Dermis lymphatic vessel endothelial cell (primary cell): ENCODE results near the gene SCAANT1. TPM values are rescaled to one million over a fixed set of nuclear protein-coding genes. Genes with fewer than 3 reads are reported as not detected.

ENCODE experiments used
- total RNA-seq: library from RNA; depleted of rRNA; stranded (reverse); fragments of >200 nt; gene quantifications from 2 replicates; pipeline ENCODE4 v1.2.1, GENCODE V29; 2014

SCAANT1 gene
- total RNA-seq, result not detected in 2 replicates

DNA sequence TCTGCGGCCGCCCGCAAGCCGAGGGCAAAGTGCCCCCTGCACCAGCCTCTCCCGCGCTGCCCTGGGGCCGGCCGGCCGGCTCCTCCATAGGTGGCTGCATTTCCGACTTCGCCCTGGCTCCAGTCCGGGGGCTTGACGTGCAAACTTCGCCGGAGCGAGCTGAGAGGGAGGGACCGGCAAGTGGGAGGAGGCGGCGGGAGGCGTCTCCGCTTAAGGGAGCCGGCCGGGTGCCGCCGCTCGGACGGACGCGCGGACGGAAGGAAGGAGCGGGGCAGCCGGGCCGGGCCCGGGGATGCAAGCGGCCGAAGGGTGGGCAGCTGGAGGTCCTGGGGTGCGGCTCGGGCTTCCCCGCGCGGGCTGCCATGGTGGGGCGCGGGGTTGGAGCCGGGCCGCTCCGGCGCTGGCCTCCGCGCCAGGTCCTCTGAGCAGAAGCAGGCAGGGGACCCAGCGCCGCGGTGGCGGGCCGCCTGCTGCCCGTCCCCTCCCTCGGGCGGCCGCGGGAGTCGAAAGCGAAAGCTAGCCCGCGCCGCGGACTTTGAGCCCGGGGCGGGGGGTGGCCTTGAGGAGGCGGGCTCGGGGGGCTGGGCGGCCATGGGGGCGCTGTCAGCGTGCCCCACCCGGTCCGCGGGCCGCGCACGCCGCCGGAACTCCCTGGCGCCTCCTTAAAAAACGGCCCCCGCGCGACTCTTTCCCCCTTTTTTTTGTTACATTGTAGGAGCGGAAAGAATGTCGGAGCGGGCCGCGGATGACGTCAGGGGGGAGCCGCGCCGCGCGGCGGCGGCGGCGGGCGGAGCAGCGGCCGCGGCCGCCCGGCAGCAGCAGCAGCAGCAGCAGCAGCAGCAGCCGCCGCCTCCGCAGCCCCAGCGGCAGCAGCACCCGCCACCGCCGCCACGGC is at the start of gene SCAANT1:
TSS of gene SCAANT1 (minus strand) at position 511 of the 895 bp plus-strand sequence.

GRCh38 chr3:63863150-63864007 is 48.8 kb downstream of the SCAANT1 start, which contains the start of the genes ATXN7 and THOC7:
Gene ATXN7 (plus strand): TSS chr3:63863867. CDS start chr3:63912599, 48,732 bp downstream.
Gene THOC7 (minus strand): TSS chr3:63863805. CDS start chr3:63863790, 15 bp downstream.

Other genes with a start within 250 kb of the SCAANT1 start
- not detected in 2 replicates for gene C3orf49, start 93.1 kb downstream of the SCAANT1 start, total RNA-seq
- gene THOC7, start 48.6 kb downstream of the SCAANT1 start, total RNA-seq, result 35.4 and 50.6 TPM in 2 replicates
- 9.2 and 9.5 TPM in 2 replicates for gene ATXN7, start 48.5 kb downstream of the SCAANT1 start, total RNA-seq
- 84.8 and 106 TPM in 2 replicates for gene PSMD6, start 111.1 kb upstream of the SCAANT1 start, total RNA-seq